Stimulated activated CD8-positive, alpha-beta memory T cell treated with anti-CD3 and anti-CD28 coated beads, Interleukin-4, amount 100 ng/mL, for 48 hours (primary cell): ENCODE results near the gene PACRGL.
"Not testable (repeated sequence)": the region's sequence is repeated elsewhere in the genome, so short reads cannot be mapped to it uniquely, and the experiment has no call there.

Experiments
- DNase-seq: peaks from one replicate; pipeline ENCODE4 v3.0.0-alpha.2; 2020

Gene PACRGL

DNA sequence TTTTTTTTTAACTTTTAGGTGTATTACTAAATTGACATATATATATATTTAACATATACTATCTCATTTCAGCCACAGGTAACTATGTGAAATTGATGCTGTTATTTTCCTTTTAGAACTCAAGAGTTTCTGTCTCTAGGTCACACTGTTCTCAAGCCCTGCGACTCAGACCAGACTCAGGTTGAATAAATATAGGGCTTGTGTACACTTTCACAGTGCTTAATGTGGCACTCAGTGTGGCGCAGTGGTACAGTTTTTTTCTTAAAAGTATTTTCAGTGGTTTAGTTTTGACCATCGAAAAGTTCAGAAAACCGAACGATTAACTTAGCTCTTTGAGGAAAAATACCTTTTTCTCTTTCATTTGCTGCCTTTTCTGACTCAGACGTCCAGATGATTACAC is 24.7 kb downstream of the PACRGL start:
- no peak for DNase-seq

DNA sequence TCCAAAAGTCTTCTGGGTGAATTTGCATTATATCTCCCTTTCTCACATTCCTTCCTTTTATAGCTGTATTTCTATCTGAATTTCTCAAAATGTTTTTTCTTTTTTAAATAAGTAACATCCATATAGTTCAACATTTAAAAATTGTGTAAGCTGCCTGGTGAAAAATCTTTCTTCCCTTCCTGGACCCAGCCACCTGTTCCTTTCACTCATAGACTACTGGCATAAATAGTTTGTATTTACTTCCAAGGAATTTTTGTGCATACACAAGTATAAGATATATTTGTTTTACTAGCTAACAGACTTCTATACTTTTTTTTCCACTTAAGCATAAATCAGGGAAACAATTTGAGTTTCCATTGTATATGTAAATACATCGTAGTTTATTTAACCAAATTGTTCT is 35.7 kb downstream of the PACRGL start:
- DNase-seq: no peak

DNA sequence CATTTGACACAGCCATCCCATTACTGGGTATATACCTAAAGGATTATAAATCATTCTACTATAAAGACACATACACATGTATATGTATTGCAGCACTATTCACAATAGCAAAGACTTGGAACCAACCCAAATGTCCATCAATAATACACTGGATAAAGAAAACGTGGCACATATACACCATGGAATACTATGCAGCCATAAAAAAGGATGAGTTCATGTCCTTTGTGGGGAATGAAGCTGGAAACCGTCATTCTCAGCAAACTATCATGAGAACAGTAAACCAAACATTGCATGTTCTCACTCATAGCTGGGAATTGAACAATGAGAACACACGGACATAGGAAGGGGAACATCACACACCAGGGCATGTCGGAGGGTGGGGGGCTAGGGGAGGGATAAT is 45.7 kb downstream of the PACRGL start:
- not testable (repeated sequence) for DNase-seq

DNA sequence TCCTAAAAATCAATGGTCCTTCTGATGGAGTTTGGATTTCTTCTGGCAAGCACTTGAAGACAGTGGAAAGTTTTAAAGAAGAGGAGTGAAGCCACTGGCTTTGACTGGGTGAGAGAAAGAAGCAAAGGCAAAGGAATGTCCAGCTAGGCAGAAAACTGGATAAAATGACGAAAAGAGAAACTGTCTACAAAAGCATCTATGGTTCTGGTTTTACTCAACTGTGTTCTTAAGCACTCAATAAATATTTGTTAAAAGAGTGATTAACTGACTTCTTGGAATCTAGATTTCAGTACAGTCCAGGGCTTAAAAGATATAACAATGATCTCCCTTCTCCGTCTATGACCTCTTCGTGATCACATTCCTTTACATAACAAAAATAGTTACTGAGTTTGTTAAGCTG is 52.4 kb downstream of the PACRGL start:
- DNase-seq: no peak

DNA sequence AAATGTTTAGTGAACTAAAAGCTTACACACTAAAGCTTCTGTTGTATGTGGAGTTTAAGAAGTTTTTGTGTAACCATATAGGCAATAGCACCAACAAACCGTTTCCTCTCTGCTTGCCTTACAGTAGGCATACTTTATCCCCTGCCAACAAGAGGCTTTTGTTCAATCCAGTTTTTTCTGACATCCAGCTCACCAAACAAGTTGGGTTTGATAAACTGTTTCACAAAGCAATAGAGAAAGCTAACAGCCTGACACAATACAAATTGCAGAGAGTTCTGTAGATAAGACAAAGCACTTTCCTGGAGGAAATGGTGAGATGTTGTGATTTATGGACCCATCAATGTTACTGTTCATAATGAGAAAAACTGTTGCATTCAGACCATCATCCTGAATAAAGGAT is 53.8 kb downstream of the PACRGL start:
- DNase-seq: no peak

DNA sequence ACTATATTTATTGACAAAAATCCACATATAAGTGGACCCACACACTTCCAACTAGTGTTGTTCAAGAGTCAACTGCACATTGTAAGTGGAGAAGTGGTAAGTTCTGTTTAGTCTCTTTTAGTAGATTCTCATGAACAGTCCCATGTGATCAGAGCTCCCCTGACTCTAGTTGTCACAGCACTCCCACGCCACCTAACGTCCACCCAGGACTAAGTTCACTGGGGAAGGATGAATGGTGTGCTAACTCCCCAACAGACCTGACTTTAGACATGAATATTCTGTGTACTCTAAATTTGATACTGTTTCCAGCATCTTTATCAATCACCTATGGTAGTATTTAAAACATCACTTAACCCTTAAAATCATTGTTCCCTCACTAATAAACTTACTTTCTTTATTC is 59.8 kb downstream of the PACRGL start:
- DNase-seq: no peak

DNA sequence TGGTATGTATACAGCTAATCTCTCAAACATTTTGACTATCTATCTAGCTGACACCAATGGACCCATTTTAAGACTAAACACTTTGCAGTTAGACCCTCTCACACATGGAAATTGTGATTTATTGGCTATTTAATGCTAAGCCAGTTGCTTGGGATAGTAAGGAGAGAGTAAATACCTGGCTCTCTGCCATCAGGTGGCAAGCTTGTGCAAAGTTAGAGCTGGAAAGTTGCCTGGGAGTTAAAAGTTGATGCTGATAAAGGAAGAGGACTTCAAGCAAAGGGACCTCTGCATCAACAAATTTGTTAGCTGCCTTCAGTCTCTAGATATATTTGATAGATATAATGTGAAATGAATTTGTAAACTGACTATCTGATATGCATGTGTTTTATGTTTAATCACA is 61.1 kb downstream of the PACRGL start:
- no peak for DNase-seq

DNA sequence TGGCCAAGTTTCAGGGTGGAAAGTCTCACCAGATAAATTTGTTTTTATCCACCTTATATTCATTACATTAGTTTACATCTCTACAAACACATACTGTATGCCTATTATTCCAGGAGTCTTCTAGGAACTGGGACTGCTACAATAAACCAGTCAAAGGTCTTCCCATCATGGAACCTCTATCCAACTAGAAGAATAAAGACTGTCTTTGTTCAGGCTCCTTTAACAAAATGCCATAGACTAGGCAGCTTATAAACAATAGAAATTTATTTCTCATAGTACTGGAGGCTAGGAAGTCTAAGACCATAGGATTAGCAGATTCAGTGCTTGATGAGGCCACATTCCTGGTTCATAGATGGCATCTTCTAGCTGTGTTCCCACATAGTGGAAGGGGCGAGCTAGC is 61.6 kb downstream of the PACRGL start:
- no peak for DNase-seq

DNA sequence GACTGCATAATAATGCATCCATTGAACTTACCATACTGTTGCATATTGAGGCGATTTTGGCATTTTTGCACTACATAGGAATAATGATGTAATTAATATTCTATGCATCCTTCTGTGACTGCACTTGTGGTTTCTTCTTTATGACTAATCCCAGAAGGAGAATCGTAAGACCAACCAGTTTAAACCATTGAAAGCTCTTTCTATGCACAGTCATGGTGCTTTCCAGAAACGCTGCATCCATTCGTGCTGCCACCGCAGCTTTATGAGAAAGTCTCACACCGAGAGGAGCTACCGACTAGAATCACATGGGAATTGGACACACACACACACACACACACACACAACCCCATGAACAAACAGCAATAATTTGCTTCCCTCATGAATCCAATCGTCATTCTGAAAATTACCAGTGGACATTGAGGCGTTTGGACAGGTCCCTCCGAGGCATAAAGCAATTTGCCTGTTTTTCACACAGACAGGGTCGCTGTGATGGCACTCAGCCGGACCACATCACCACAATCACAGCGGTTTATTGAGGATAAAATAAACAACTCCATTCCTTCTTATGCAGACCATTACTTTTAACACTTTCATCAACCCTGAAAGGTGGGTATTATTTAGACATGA is 64.2 kb downstream of the PACRGL start:
- no peak for DNase-seq

DNA sequence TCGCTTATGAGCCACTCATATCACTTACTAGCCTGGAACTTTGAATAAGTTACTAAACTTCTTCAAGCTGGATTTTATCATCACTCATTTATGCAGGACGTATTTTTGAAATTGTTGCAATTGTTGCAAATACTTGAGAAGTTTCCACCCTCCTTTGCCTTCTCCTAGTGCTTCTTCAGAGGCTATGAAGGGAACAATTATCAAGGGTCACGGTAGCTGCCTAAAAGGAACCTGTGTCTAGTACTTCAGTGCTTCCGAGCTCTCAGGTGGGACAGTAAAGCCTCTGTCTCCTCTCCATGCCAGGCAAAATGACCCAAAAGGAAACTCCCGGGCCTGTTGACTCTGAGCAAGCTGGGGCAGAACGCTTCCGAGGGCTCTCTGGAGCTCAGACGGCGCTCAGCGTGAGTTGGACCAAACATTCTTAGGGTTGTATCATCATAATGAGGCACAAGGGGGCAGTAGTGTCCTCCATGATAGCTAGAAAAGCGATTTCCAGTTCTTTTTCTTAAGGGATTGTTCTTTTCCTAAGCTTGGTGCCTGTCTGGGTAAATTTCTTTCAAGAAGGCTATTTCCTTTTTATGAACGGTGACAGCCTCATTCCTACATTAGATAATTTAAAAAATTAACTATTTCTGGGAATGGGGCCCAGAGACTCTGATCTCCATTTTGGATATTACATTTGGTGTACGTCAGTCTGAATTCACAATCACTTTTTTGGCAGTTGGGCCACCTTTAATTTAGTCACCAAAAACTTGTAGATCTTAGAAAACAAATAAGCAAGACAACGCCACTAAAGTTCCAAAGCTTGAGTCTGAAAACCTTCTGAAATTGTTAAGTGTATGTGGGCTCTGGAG is 73.1 kb downstream of the PACRGL start:
- DNase-seq: peak; percentile 35

DNA sequence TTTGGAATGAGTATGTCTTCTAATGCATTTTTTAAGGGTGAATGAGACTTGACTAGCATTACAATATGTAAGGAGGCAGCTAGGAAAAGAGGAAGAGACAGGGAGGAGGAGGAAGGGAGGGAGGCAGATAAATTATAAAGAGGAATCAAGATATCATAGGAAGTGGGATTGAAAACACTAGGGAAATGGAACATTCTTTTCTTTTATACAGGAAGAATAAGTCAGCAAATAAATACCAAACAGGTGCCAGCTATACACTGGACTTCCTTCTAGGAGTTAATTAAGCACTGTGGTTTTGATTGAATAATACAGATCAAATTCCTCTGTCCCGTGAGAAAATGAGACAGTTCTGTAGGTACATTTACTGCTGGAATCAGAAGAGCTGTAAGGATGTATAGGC is 78.6 kb downstream of the PACRGL start:
- DNase-seq: no peak

DNA sequence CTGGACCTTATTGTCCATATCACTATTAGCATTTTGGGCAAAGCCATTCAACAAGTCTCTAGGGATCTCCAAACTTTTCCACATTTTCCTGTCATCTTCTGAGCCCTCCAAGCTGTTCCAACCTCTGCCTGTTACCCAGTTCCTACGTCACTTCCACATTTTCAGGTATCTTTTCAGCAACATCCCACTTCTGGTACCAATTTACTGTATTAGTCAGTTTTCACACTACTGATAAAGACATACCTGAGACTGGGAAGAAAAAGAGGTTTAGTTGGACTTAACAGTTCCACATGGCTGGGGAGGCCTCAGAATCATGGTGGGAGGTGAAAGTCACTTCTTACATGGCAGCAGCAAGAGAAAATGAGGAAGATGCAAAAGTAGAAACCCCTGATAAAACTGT is 82.9 kb downstream of the PACRGL start:
- DNase-seq: not testable (repeated sequence)

DNA sequence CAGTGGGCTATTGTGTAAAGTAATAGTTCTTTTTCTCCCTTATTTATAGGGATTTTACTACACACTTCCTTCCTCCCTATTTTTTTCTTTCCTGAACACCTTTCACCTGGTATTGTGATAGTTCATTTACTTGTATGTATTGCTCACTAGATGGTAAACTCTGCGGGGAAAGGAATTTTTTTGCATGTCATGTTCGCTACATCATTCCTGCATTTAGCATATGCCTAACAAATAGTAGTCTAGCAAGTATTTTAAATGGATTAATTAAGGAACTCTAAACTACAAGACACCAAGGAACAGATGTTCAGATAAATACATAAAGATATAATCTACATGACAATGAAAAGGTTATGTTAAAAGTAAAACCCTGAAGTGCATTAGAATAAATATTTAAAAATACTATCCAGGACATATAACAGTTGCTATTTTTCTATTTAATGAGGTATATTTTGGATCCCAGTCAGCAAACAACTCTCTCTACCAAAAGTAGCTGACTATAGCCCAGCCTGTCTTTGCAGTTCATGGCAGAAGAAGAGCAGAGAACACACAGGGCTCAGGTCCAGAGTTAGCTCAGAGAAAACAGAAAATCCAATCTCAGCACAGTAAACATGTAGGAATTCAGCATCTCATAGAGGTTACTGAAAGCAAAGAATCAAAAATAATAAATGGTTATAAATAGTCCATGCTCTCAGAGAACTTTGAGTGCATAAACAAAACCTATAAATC is 87.8 kb downstream of the PACRGL start:
- no peak for DNase-seq
